ENCODE data around the gene ELOVL1.

ELOVL1 gene

GRCh38 chr1:43352881-43353280 is 14.9 kb downstream of the ELOVL1 start:
- no peak for DNase-seq

GRCh38 chr1:43352351-43352705 is 15.5 kb downstream of the ELOVL1 start:
- DNase-seq = no peak

GRCh38 chr1:43351421-43352350 is 16.1 kb downstream of the ELOVL1 start:
- no peak for DNase-seq

GRCh38 chr1:43350976-43351375 is 16.8 kb downstream of the ELOVL1 start:
- no peak for DNase-seq

- DNase-seq = no peak
Observed at GRCh38 chr1:43349594-43350306, 18.1 kb downstream of the ELOVL1 start.

GRCh38 chr1:43348809-43349593 is 18.8 kb downstream of the ELOVL1 start:
- DNase-seq = peak; percentile 83

GRCh38 chr1:43348343-43348808 is 19.4 kb downstream of the ELOVL1 start:
- DNase-seq = peak; percentile 72

- no peak for DNase-seq
Observed at GRCh38 chr1:43346636-43347035, 21.2 kb downstream of the ELOVL1 start.

- DNase-seq = no peak
Observed at GRCh38 chr1:43345120-43345519, 22.7 kb downstream of the ELOVL1 start.

- DNase-seq = no peak
Observed at GRCh38 chr1:43344267-43344850, 23.5 kb downstream of the ELOVL1 start.

- no peak for DNase-seq
Observed at GRCh38 chr1:43340559-43340958, 27.3 kb downstream of the ELOVL1 start.

- DNase-seq = no peak
Observed at GRCh38 chr1:43339584-43340232, 28.1 kb downstream of the ELOVL1 start.

GRCh38 chr1:43338001-43338400 is 29.8 kb downstream of the ELOVL1 start:
- no peak for DNase-seq

GRCh38 chr1:43337588-43337987 is 30.2 kb downstream of the ELOVL1 start, which contains the start of gene MPL:
Gene MPL, plus strand, starts transcription at chr1:43337818. Its CDS starts 31 bp downstream, at chr1:43337849.
- DNase-seq = no peak

GRCh38 chr1:43334453-43335205 is 33.2 kb downstream of the ELOVL1 start:
- no peak for DNase-seq

GRCh38 chr1:43331688-43332087 is 36.1 kb downstream of the ELOVL1 start:
- DNase-seq = no peak

GRCh38 chr1:43329995-43330751 is 37.6 kb downstream of the ELOVL1 start:
- no peak for DNase-seq

GRCh38 chr1:43327549-43328292 is 40.1 kb downstream of the ELOVL1 start:
- no peak for DNase-seq

GRCh38 chr1:43325381-43325780 is 42.4 kb downstream of the ELOVL1 start:
- no peak for DNase-seq

GRCh38 chr1:43324810-43325209 is 43.0 kb downstream of the ELOVL1 start:
- no peak for DNase-seq
